GM21619 (cell line): ENCODE measurements around the gene ARSI.

ENCODE experiments used
- ATAC-seq: cut with Tn5 transposase; IDR thresholded peaks from one replicate; pipeline ENCODE4 v1.9.1; 2021; ENCODE audit not compliant: unreplicated experiment

ARSI gene

DNA sequence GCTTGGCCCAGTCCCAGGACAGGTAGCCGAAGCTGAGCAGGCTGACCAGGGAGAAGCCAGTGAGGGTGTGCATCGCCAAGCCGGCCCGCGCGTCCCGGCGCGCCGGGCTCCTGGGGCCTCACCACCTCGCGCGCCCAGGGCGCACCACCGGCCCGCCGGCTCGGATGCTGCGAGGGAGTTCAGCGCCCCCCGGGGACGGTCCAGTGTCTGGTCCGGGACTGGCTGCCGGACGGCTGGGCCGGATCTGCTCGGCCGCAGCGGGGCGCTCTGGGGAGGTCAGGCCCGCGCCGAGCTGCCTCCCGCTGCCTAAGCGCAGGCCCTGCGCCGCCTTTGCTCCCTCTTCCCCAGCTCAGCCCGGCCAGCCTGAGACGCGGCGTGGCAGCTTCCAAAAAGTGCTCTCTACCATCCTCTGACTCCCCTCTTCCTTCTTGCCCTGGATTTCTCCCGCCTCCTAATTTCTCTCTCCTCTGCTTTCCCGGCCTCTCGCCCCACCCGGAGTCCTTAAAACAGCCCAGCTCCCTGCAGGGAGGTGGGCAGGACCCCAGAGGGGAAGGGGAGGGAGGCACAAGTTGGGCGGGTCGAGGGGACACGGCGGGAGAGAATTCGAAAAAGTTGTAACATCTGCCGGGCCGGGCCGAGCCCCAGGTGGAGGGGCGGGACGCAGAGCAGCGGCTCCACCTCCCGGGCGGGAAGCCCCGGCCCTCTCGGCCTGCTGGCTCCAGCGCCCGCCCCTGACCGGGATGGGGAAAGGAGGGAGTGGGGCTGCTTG lies at the start of gene ARSI:
ARSI (minus strand) TSS at position 605 of the 769 bp plus-strand sequence; CDS start at position 73, 532 bp downstream.
- no peak for ATAC-seq

DNA sequence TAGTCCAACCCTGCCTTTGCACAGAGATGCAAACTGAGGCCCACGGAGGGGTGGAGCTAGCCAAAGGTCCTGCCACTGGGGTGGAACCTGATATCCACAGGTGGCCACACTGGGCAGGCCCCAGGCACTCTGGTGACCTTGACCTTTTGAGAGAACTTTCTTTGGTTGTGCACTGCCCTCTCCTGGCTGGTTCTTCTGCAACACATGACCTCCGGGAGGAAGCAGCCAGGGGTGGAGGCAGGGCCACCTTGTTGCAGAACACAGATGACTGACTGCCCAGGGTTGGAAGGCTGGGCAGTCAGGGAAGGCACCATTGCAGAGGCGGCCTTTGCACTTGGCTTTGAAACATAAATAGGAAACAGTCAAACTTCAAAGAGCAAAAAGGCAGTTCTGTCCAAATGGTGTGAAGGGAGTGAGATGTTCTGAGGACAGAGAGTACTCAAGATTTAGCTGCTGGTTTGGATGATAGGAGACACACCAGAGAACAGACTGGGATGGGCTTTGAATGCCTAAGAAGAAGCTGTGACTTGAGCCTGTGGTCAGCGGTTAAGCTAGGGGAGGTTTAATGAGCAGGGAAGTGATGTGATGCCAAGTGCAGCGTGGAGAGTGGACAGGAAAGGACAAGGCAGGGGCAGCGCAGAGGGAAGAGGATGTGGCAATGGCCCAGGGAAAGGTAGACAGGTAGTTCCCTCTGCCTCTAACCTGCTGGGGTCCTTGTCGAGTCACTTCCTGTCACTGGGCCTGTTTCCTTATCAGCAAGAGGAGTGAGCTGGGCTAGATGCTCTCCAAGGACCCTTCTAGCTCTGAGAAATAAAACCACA lies 48.0 kb upstream of the ARSI start:
- peak; percentile 89 for ATAC-seq

- ATAC-seq: no peak
Observed at GRCh38 chr5:150349681-150350275, 47.1 kb upstream of the ARSI start.

DNA sequence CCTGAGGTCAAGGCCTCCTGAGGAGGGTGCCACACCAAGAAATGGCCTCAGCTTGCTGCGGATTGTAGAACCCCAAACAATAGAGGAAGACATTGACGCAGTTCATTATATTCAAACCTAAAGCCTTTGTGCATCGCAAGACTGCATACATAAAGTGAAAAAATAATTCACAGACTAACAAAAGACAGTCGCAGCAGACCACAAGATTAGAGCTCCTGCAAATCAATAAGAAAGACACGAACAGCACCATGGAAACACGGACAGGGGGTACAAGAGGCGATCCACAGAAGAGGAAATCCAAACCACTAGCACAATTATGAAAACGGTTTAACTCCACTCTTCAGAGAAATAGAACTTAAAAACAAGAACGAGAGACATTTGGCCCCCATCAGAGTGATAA lies 44.7 kb upstream of the ARSI start:
- no peak for ATAC-seq

- no peak for ATAC-seq
Observed at GRCh38 chr5:150347003-150347402, 44.3 kb upstream of the ARSI start.

GRCh38 chr5:150346592-150346991 lies 43.9 kb upstream of the ARSI start:
- ATAC-seq: no peak

DNA sequence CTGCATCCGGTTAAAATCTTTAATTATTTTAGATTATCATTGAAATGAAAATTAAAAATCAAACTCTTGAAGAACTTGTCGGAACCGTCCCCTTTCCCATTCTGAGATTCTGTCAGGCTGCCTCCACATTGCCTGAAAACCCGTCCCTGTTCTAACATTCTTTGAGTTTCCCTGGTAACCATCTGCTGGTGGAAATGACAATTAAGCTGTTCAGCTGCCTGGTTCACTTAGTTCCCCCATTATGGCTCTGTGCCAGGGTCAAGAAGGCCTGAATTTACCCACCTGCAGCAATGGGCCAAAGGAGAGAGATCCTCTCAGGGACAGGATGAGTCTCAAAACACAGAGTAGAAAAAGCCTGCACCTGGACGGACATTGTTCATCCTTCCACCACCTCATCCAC lies 43.0 kb upstream of the ARSI start:
- no peak for ATAC-seq

DNA sequence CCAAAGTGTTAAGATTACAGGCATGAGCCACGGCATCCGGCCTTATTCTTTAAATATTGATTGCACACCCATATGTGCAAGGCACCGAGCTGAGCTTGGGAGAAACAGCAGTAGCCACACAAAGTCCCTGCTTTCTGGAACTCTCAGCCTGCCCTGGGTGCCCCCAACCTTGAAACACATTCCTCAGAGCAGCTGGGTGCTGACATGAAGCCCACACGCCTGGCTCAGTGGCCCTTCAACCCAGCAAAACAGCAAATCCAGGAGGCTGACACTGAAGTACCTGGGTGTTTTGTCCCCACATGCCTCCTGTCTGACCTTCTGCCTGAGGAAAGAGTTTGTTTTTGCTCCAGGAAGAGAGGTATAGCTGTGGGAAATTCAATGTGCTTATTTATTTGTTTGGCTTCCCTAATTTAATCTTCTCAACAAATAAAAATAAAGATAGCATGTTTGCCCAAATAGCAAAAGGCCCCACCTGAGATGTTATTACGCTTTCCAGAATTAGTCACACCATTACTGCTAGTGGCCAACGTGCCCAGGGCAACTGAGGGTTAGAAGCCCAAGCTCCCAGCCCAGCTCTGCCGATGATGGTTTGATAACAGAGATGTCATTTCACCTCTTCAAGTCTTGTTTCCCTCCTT lies 41.4 kb upstream of the ARSI start:
- ATAC-seq: no peak

GRCh38 chr5:150342583-150342982 lies 39.9 kb upstream of the ARSI start:
- no peak for ATAC-seq

GRCh38 chr5:150341989-150342388 lies 39.3 kb upstream of the ARSI start:
- ATAC-seq: no peak

DNA sequence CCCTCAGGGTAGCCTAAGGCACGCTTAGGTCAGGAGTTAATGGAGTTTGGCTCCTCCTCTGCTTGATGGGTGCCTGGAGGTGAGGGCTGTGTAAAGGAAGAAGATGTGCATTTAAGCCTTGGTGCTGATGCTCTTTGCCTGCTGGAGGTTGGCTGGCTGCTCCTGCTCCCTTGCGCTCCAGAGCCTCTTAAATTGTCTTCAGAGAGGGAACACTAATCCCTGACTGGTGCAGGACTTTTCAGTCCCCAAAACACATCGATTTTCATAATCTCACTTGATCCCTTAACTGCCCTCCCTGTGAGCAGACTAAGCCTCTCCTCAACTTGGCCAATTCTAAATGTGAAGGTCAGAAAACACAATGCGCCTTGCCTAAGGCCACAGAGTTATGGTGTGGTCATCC lies 38.6 kb upstream of the ARSI start:
- no peak for ATAC-seq

DNA sequence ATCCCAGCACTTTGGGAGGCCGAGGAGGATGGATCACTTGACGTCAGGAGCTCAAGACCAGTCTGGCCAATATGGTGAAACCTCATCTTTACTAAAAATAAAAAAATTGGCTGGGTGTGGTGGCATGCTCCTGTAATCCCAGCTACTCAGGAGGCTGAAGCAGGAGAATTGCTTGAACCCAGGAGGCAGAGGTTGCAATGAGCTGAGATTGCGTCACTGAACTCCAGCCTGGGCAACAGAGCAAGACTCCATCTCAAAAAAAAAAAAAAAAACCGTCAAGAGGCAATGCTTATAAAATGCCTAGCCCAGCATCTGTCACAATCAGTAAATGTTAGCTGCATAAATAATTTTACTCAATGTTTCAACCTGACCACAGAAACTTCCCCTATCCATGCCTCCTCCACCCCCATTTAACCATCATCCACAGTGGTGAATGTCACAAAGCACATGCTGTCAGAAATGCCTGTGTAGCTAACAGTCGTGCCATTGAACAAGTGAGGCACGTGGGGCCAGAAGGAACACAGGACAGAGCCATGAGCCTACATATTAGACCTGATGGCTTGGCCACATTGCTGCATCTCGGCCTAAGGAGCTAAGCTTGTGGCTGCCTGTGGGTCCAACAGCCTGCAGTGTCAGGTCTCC lies 38.0 kb upstream of the ARSI start:
- no peak for ATAC-seq

DNA sequence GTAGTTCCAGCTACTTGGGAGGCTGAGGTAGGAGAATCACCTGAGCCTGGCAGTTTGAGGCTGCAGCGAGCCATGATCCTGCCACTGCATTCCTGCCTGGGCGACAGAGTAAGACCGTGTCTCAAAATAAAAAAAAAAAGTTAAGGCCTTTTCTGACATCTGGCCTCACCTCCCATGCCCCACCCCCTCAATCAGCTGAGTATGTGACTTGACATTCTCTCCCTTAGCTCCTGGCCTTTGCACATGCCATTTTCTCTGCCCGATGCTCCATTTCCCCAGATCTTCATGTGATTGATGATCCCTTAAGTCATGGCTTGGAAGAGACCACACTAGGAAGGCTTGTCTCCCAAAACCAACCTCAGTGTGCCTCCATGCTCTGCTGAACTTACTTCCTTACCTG lies 37.1 kb upstream of the ARSI start:
- no peak for ATAC-seq

DNA sequence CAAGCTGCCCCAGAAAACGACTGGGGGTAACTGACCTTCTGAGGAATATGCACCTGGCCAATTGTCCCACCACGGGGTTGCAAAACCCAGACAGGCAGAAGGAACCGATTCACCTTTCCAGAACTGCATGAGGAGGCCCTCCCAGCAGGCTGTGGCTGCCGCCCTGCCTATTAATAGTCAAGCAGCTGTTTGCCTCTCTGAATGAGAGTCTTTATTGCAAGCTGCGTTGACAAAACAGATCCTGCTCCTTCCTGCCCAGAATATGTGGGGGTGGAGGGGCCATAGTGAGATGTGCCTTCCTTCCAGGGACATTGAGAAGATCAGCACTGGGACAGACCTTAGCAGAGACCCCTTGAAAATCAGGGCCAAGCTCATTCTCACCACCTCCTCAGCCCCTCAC lies 36.5 kb upstream of the ARSI start:
- ATAC-seq: no peak

DNA sequence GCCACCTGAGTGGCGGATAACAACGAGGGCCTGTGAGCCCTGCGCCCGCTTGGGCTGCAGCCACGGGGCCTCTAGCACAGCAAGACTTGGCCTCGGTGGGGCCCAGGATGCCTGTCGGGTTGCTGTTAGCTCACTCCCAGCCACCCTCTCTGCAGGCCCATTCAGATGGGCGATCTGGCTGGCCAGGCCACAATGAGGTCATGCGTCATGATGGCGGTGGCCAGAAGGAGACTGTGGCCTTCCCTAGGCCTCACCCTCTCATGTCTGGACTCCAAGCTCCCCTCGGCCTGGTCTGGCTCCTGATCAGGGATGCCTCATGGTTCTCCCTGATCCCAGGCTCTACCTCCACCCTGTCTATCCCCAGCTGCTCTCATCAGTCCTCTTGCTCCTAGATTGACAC lies 35.8 kb upstream of the ARSI start:
- no peak for ATAC-seq

- no peak for ATAC-seq
Observed at GRCh38 chr5:150335778-150336177, 33.1 kb upstream of the ARSI start.

DNA sequence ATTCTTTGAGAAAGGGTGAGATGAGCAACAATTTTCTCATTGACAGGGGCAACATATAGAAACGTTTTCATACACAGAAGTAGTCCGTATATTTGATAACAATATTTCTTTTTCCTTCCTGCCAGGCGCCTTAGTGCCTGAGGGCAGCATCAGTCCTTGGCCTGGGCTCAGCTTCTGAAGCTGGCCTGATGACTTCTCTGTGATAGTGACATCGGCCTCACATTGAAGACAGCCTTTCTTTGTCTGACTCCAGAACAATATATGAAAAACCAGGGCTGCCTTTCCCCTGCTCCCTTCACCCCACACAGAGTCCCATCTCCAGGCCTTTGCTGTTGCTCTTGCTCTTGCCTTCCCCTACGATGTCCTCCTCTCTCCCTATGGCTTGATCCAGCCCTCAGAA lies 30.7 kb upstream of the ARSI start:
- ATAC-seq: no peak

DNA sequence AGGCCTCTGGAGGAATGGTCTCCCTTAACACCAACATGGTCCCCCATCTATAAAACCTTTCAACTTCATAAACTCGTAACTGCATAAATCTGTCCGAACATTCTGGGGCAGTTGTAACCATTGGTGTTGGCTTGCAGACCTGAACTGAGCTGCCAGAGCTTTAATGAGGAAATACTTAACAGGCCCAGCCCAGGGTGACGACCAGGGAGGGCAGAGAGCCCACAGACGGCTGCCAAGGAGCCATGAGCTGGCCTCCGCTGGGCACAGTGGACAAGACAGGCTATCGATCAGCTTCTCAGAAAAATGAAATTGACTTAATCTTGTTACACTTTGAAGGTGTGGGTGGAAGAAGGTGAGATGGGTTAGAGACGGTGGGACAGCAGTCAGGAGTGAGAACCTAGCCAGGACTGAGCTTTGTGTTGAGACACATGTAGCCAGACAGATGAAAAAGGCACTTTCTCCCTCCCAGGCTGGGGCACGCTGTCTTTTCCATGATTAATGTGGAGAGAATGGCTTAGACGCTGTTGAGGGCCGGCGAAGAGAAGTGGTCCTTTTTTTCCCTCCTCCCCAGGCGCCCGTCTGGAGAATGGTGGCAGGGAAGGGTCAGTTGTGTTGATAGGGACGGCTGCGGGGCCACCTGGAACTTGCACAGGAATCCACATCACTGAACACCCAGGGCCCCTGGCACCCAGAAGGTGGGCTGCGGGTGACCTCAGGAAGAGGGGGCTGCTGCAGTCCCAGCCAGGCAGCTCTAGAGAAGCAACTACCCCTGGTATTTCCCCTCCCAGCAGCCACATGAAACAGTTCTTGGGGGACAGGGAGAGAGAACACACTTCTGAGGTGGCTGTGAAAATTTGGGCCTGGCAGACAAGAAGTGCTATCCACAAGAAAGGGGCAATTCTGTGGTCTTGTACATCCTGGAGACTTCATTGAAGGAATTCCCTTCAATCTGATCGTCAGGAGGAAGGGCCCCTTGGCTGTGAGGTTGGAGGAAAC lies 27.5 kb upstream of the ARSI start:
- no peak for ATAC-seq

- ATAC-seq: no peak
Observed at GRCh38 chr5:150329038-150329437, 26.3 kb upstream of the ARSI start.

- no peak for ATAC-seq
Observed at GRCh38 chr5:150328515-150328914, 25.8 kb upstream of the ARSI start.
